ENCODE results near the gene CAD.

The CAD gene

GRCh38 chr2:27198627-27199026, 18.5 kb upstream of the CAD start:
- no peak for DNase-seq (ENCODE audit: low read depth)

GRCh38 chr2:27199241-27199640, 17.9 kb upstream of the CAD start:
- no peak for DNase-seq (ENCODE audit: low read depth)

DNA sequence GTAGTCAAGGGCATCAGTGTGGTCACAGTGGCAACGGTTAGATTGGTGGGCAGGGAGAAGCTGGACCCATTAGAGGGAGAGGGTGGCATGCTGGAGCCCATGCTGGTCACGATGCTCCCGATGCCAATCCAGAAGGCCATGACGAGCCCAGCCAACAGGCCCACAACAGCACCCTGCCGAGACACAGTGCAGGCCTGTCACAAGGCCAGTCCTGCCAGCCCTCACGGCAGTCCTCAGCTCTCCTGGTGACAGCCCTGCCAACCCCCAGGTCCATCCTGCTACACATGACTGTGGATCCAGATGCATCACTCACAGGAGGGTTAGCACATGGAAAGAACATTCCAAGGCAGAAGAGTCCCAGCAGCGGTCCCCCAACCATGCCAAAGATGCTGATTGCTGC, 15.5 kb upstream of the CAD start:
- DNase-seq (ENCODE audit: low read depth), result no peak

DNA sequence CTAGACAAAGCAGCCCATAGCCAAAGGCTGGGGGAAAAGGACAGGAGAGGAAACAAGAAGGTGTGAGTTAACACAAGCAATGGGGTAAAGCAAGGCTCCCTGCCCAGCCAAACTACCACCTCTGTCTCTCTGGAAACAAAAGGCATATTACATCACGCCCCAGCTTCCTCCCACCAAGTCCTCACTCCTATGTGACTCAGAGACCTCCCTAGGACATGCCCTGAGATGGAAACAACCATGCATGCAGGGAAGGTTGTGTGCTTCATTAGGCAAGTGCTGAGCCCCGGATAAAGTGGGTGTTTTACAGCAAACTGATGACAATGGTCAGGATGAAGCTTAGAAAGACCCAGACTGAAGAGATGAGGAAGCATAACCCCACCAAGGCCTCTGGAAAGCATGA, 14.3 kb upstream of the CAD start:
- DNase-seq (ENCODE audit: low read depth), result no peak

DNA sequence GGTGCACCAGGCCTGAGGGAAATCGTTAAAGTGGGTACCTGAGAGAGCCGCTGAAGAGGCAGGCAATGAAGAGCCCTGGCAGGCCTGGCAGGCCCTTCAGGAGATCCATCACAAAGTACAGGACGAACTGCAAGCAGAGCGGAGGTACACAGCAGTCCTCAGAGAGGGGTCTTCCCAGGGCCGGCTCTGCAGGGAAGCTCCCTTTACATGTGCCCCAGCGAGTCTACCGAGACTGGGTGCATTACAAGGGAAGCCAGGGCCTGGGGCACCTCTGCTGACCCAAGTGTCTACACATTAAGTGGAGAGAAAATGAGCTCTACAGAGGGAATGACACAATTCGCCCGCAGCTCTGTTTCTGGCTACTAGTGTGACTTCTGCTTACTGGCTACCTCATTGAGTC, 13.4 kb upstream of the CAD start:
- no peak for DNase-seq (ENCODE audit: low read depth)

GRCh38 chr2:27204566-27204965, 12.6 kb upstream of the CAD start:
- no peak for DNase-seq (ENCODE audit: low read depth)

DNA sequence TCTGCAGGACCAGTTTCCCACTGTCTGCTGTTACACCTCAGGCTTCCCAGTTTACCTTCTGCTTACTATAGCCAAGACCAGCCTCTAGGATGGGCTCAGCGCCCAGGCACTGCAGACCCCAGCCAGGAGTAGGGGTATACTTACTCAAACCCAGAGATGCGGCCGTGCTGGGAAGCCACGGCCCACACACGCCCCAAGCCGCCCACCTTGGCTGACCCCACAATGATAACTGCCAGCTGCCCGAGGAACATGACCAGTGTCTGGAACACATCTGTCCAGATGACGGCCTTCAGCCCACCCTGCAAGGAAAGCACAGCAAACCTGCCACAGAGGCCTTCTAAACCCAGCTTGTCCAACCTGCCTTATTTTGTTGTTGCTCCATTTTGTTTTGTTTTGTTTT, 12.0 kb upstream of the CAD start:
- DNase-seq (ENCODE audit: low read depth), result no peak

GRCh38 chr2:27206346-27206745, 10.8 kb upstream of the CAD start:
- no peak for DNase-seq (ENCODE audit: low read depth)

GRCh38 chr2:27208486-27209050, 8.6 kb upstream of the CAD start:
- no peak for DNase-seq (ENCODE audit: low read depth)

DNA sequence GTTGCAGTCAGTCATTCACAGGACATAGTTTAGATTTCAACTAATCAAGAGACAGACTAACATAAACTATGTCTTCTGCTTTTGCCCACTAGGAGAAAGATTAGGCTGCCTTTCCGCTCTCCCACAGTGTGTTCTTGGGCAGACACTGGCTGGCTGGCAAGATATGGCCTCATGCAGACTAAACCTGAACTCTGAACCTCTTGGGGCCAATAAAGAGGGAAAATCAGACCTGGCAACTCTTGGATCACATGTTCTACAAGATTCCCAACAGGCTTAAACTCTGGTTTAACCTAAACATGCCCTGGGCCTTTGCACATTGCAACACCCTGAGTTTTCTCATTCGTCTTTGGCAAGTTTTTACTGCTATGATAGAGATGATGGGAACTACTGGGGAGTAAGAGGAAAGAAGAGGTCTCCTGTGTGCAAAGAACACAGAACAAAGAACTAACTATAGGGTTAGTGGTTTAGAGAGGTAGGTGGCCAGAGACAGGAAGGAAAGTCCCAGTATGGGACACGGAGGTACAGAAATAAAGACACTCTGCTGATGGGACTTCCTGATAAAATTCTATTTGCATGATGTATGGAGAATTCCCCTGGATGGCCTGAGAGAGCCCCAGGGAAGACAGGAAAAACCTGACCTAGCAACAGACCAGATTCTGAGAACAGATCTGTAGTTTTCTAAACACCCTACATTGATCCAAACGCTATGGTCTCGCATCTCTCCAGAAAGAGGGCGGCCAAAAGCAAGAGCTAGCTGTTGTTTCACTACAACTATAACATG, 7.4 kb upstream of the CAD start:
- DNase-seq (ENCODE audit: low read depth), result no peak

DNA sequence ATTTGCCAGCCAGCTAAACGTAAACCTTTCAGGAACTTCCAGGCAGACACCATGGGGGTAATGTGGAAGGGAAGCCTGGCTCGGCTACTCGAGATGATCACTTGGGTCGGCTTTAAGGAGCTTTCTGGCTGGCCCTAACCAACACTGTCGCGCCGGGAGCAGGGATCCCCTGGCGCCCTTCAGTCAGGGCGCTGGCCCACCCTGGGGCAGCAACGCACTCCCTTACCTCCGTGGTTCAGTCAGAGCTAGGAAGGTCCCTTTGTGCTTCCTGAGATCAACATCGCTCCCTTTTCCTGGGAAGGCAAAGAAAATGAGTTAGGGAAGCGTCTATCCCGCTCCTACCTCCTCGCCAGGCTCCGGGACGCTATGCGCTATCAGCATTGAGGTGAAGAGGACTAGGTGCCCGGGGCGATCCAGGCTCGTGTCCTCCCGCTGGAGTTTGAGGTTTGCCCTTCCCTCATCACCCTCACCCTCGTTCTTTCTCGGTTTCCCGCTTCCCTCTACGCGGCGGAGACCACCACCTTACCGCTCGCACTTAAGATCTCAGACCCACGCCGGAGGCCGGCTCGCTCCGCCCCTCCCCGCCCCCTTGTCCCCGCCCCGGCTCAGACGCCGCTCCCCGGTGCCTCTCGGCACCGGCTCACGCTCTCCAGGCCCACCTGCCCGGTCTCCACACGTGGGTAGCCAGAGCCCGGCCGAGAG, 5.8 kb upstream of the CAD start:
- DNase-seq (ENCODE audit: low read depth), result no peak

- peak; percentile 83 for DNase-seq (ENCODE audit: low read depth)
These were observed 5.1 kb upstream of the CAD start, which contains the start of the genes ATRAID and SLC5A6 for GRCh38 chr2:27211943-27212625. ATRAID (plus strand) TSS chr2:27212041; CDS start chr2:27212369, 328 bp downstream. SLC5A6 (minus strand) TSS chr2:27212268; CDS start chr2:27207650, 4,618 bp downstream.

GRCh38 chr2:27212626-27213471, 4.3 kb upstream of the CAD start:
- no peak for DNase-seq (ENCODE audit: low read depth)

- DNase-seq (ENCODE audit: low read depth), result no peak
These were observed 2.2 kb upstream of the CAD start for GRCh38 chr2:27214941-27215340.

GRCh38 chr2:27216416-27217137, 592 bp upstream of the CAD start:
- no peak for DNase-seq (ENCODE audit: low read depth)

- DNase-seq (ENCODE audit: low read depth), result no peak
These were observed 1.4 kb downstream of the CAD start for GRCh38 chr2:27218614-27219013.

DNA sequence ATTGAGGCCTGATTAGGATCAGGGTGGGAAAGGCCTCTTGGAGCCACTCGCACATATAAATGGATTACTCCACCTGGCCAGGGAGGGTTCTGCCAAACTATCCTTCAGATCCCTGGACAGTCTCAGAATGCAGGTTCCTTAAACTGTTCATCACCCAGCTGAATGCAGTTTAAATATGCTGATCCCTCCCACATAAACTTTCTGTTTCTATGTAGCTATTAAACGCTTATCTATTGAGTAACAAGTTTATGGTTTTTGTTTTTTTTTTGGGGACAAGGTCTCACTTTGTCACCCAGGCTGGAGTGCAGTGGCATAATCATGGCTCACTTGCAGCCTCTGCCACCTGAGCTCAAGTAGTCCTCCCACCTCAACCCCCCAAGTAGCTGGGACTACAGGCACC, 1.9 kb downstream of the CAD start:
- DNase-seq (ENCODE audit: low read depth), result no peak

DNA sequence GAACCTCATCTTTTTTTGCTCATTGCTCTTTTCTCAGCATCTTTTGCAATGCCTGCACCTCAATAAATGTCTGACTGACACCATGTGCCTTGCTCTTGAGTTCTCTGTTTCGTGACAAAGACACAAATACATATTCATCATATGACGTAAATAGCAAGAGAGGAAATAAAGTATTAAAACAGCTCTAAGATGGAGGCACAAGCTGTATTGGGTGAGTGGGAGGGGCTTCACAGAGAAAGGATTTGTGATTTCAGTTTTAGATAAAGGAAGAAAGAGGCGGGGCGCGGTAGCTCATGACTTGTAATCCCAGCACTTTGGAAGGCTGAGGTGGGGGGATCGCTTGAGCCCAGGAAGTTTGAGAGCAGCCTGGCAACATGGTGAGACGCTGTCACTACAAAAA, 2.9 kb downstream of the CAD start:
- no peak for DNase-seq (ENCODE audit: low read depth)

GRCh38 chr2:27221166-27221565, 4.0 kb downstream of the CAD start:
- no peak for DNase-seq (ENCODE audit: low read depth)

- no peak for DNase-seq (ENCODE audit: low read depth)
These were observed 5.2 kb downstream of the CAD start for GRCh38 chr2:27222407-27222806.

- no peak for DNase-seq (ENCODE audit: low read depth)
These were observed 6.2 kb downstream of the CAD start for GRCh38 chr2:27223416-27223815.

Measured in stimulated activated CD4-positive, alpha-beta T cell treated with anti-CD3 and anti-CD28 coated beads, Interleukin-2, amount 100 ng/mL, for 4 hours (primary cell).